OCI-LY1 (cell line): ENCODE data around the gene ZIC1.

Experiments
- H2AFZ ChIP-seq: fragments of 200-600 bp; sonication (generic), shearing (Covaris generic); 2 replicates; pipeline ENCODE4 v1.6.0; 2014; ENCODE audit warnings: antibody characterized with exemption, mild to moderate bottlenecking, low read length
- H3F3A ChIP-seq: fragments of 200-600 bp; sonication (generic), shearing (Covaris generic); 2 replicates; pipeline ENCODE4 v1.6.0; 2014; ENCODE audit warnings: mild to moderate bottlenecking, antibody characterized with exemption, low read length, moderate library complexity; ENCODE audit not compliant: insufficient read depth
- H3K27ac ChIP-seq: fragments of 200-600 bp; sonication (generic); 2 replicates; pipeline ENCODE4 v1.5.1; 2014; ENCODE audit warnings: low read length, mixed run types, mild to moderate bottlenecking, low read depth; ENCODE audit not compliant: poor library complexity, severe bottlenecking
- H3K27me3 ChIP-seq: fragments of 200-600 bp; sonication (generic); 2 replicates; pipeline ENCODE4 v1.6.0; 2014; ENCODE audit warnings: antibody characterized with exemption, mild to moderate bottlenecking, low read length, moderate library complexity; ENCODE audit not compliant: insufficient read depth
- H3K36me3 ChIP-seq: fragments of 200-600 bp; sonication (generic); 2 replicates; pipeline ENCODE4 v1.6.1; 2014; ENCODE audit warnings: mild to moderate bottlenecking, antibody characterized with exemption, low read length, moderate library complexity, mixed read lengths; ENCODE audit not compliant: insufficient read depth
- H3K4me1 ChIP-seq: fragments of 200-600 bp; sonication (generic); 2 replicates; pipeline ENCODE4 v1.5.1; 2014; ENCODE audit warnings: mild to moderate bottlenecking, low read length, moderate library complexity; ENCODE audit not compliant: insufficient read depth, severe bottlenecking
- H3K4me2 ChIP-seq: fragments of 200-600 bp; sonication (generic), shearing (Covaris generic); 2 replicates; pipeline ENCODE4 v1.6.1; 2014; ENCODE audit warnings: low read length
- H3K4me3 ChIP-seq: fragments of 200-600 bp; sonication (generic); 2 replicates; pipeline ENCODE4 v1.5.1; 2014; ENCODE audit warnings: low read length, low read depth, mild to moderate bottlenecking, mixed read lengths; ENCODE audit not compliant: poor library complexity, severe bottlenecking
- H3K79me2 ChIP-seq: fragments of 200-600 bp; shearing (Covaris generic); 2 replicates; pipeline ENCODE4 v1.6.1; 2016; ENCODE audit warnings: mixed run types, low read length, mixed read lengths; ENCODE audit not compliant: insufficient read depth
- H3K9ac ChIP-seq: fragments of 200-600 bp; sonication (generic), shearing (Covaris generic); 2 replicates; pipeline ENCODE4 v1.6.1; 2014; ENCODE audit warnings: mild to moderate bottlenecking, low read length, mixed read lengths
- H3K9me2 ChIP-seq: fragments of 200-600 bp; sonication (generic), shearing (Covaris generic); 2 replicates; pipeline ENCODE4 v1.6.1; 2014; ENCODE audit warnings: low read depth, mild to moderate bottlenecking, low read length, mixed read lengths
- H3K9me3 ChIP-seq: fragments of 200-600 bp; shearing (Covaris generic); 2 replicates; pipeline ENCODE4 v1.6.1; 2014; ENCODE audit warnings: low read length, mixed read lengths
- H4K20me1 ChIP-seq: fragments of 200-600 bp; sonication (generic), shearing (Covaris generic); 2 replicates; pipeline ENCODE4 v1.6.0; 2016; ENCODE audit warnings: mild to moderate bottlenecking, low read length; ENCODE audit not compliant: insufficient read depth
- EZH2 ChIP-seq: fragments of 200-600 bp; sonication (generic), shearing (Covaris generic); IDR thresholded peaks from 2 replicates; pipeline ENCODE4 v1.8.0; 2017; ENCODE audit warnings: borderline replicate concordance, mixed run types, mild to moderate bottlenecking, antibody characterized with exemption, low read length, moderate library complexity, mixed read lengths
- TF ChIP-seq, protein P1 (sequence below): fragments of 200-600 bp; sonication (generic), shearing (Covaris generic); IDR thresholded peaks from 2 replicates; pipeline ENCODE4 v1.5.1; 2017; ENCODE audit warnings: mild to moderate bottlenecking, antibody characterized with exemption, low read length, moderate library complexity, mixed read lengths

The ZIC1 gene

GRCh38 chr3:147412261-147412916, 3.2 kb downstream of the ZIC1 start:
- H2AFZ ChIP-seq: no peak overlapping the region
- H3K4me3 ChIP-seq: no peak overlapping the region
- H3K27ac ChIP-seq: no peak overlapping the region
- H3K27me3 ChIP-seq: no peaks in the 10 kb centered on the region
- H3K9me2 ChIP-seq: no peaks in the 10 kb centered on the region
- no peak overlapping the region for H3K9ac ChIP-seq
- H3K4me2 ChIP-seq: no peak overlapping the region
- H3F3A ChIP-seq: no peaks in the 10 kb centered on the region
- H3K4me1 ChIP-seq: no peaks in the 10 kb centered on the region
- no peaks in the 10 kb centered on the region for H3K9me3 ChIP-seq
- no peak for TF ChIP-seq EZH2
- TF ChIP-seq, protein P1, sequence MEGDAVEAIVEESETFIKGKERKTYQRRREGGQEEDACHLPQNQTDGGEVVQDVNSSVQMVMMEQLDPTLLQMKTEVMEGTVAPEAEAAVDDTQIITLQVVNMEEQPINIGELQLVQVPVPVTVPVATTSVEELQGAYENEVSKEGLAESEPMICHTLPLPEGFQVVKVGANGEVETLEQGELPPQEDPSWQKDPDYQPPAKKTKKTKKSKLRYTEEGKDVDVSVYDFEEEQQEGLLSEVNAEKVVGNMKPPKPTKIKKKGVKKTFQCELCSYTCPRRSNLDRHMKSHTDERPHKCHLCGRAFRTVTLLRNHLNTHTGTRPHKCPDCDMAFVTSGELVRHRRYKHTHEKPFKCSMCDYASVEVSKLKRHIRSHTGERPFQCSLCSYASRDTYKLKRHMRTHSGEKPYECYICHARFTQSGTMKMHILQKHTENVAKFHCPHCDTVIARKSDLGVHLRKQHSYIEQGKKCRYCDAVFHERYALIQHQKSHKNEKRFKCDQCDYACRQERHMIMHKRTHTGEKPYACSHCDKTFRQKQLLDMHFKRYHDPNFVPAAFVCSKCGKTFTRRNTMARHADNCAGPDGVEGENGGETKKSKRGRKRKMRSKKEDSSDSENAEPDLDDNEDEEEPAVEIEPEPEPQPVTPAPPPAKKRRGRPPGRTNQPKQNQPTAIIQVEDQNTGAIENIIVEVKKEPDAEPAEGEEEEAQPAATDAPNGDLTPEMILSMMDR: no peak
- no peaks in the 10 kb centered on the region for H3K36me3 ChIP-seq
- no peaks in the 10 kb centered on the region for H3K79me2 ChIP-seq
- no peaks in the 10 kb centered on the region for H4K20me1 ChIP-seq

- H3K4me3 ChIP-seq: no peak overlapping the region
- TF ChIP-seq EZH2: no peak
- TF ChIP-seq, protein P1: no peak
- H3K4me2 ChIP-seq: no peak overlapping the region
- H3K27ac ChIP-seq: no peak overlapping the region
- no peaks in the 10 kb centered on the region for H3K79me2 ChIP-seq
- no peak overlapping the region for H2AFZ ChIP-seq
- no peaks in the 10 kb centered on the region for H3K27me3 ChIP-seq
- no peaks in the 10 kb centered on the region for H3K4me1 ChIP-seq
- no peak overlapping the region for H3K9ac ChIP-seq
- H3K9me2 ChIP-seq: no peaks in the 10 kb centered on the region
- no peaks in the 10 kb centered on the region for H4K20me1 ChIP-seq
- no peaks in the 10 kb centered on the region for H3F3A ChIP-seq
- H3K9me3 ChIP-seq: no peaks in the 10 kb centered on the region
- no peaks in the 10 kb centered on the region for H3K36me3 ChIP-seq
Measured at GRCh38 chr3:147412917-147413685, 3.9 kb downstream of the ZIC1 start.

DNA sequence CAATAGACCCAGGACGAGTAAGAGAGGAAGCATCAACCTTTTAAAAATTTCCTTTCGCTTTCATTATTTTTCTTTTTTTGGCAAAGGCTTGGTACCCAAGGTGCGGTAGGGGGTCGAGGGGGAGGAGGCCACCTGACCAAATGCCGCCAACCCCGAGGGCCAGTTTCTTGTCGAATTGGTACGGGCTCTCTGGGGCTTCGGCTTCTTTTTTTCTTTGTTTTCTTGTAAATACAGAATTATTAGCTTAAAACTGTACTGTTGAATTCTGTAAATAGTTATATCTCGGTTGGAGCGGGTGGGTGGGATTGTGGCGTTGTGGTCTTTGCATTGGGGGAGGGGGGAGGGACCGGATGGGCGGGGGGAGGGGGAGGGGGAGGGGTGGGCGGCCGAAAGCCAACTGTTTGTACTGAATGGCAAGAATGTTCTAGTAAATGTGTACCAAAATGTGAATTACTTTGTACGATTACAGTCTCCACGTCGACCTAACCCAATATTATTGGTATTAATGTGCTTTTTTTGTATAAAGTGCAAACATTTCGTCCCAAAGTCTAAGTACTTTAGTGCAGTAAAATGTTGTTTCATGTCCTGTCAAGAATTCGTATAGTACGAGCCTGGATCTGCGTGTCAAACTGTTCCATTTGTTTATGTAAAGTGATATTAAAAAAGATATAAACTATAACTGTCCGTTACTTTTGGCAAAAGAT, 4.7 kb downstream of the ZIC1 start:
- Histone ChIP-seq H3K9ac (no peak overlapping the region), H3F3A (no peaks in the 10 kb centered on the region), H3K4me2 (no peak overlapping the region), H4K20me1 (no peaks in the 10 kb centered on the region), H3K4me3 (no peak overlapping the region), H3K79me2 (no peaks in the 10 kb centered on the region), H3K27ac (no peak overlapping the region), H3K9me3 (no peaks in the 10 kb centered on the region), H2AFZ (no peak overlapping the region), H3K9me2 (no peaks in the 10 kb centered on the region), H3K36me3 (no peaks in the 10 kb centered on the region), H3K4me1 (no peaks in the 10 kb centered on the region), H3K27me3 (no peaks in the 10 kb centered on the region)
- no peak for TF ChIP-seq EZH2
- TF ChIP-seq, protein P1: no peak
